Liver (tissue), 9 donors: ENCODE measurements around the gene ZDHHC14. TPM values are rescaled to one million over a fixed set of nuclear protein-coding genes. Genes with fewer than 3 reads are reported as not detected.

Experiments
- DNase-seq: peaks from one replicate; pipeline ENCODE4 v3.0.0-alpha.2; 2017; ENCODE audit warnings: low spot score
- H3K27ac ChIP-seq, 2 donors: one replicate each; pipeline ENCODE4 v1.7.0; 2013; ENCODE audit warnings: inconsistent platforms in 2 of 2, low read length in 2 of 2, control low read depth in 1 of 2, low read depth in 1 of 2, mild to moderate bottlenecking in 1 of 2
- H3K27me3 ChIP-seq, 4 donors: one replicate each; pipeline versions ENCODE4 v1.6.1 to v1.7.0; 2013; ENCODE audit warnings: low read length in 3 of 4, inconsistent platforms in 1 of 4, mild to moderate bottlenecking in 1 of 4, moderate library complexity in 1 of 4; ENCODE audit not compliant: control insufficient read depth in 4 of 4, insufficient read depth in 4 of 4
- H3K36me3 ChIP-seq, 4 donors: one replicate each; pipeline versions ENCODE4 v1.6.1 to v1.7.0; 2013; ENCODE audit warnings: low read length in 3 of 4, mild to moderate bottlenecking in 3 of 4, low read depth in 1 of 4, moderate library complexity in 1 of 4; ENCODE audit not compliant: control insufficient read depth in 4 of 4, insufficient read depth in 3 of 4
- H3K4me1 ChIP-seq, 4 donors: one replicate each; pipeline versions ENCODE4 v1.6.1 to v1.7.0; 2013; ENCODE audit warnings: low read length in 3 of 4, mild to moderate bottlenecking in 3 of 4, moderate library complexity in 1 of 4; ENCODE audit not compliant: control insufficient read depth in 4 of 4, insufficient read depth in 4 of 4
- H3K4me3 ChIP-seq, 3 donors: one replicate each; pipeline versions ENCODE4 v1.6.1 to v1.7.0; 2013; ENCODE audit warnings: low read length in 3 of 3, control low read depth in 1 of 3, low read depth in 1 of 3, mild to moderate bottlenecking in 1 of 3
- H3K9ac ChIP-seq, 2 donors: one replicate each; pipeline ENCODE4 v1.7.0; 2013; ENCODE audit warnings: low read length in 2 of 2, mild to moderate bottlenecking in 2 of 2, moderate library complexity in 2 of 2, control low read depth in 1 of 2, low read depth in 1 of 2
- H3K9me3 ChIP-seq, 4 donors: one replicate each; pipeline versions ENCODE4 v1.6.1 to v1.7.0; 2013; ENCODE audit warnings: low read length in 3 of 4; ENCODE audit not compliant: control insufficient read depth in 4 of 4
- ATF3 ChIP-seq: IDR thresholded peaks from 2 replicates; pipeline ENCODE4 v1.6.1; 2016; ENCODE audit warnings: antibody characterized with exemption
- CTCF ChIP-seq: fragments of 150-350 bp; IDR thresholded peaks from 2 replicates; pipeline ENCODE4 v1.5.1; 2017; ENCODE audit warnings: improper control_type of control experiment, low read depth, low read length; ENCODE audit not compliant: missing input control
- EGR1 ChIP-seq, 2 donors: IDR thresholded peaks; 2 replicates each; pipeline ENCODE4 v1.6.1; 2016 to 2018; ENCODE audit warnings: antibody characterized with exemption in 2 of 2, low read depth in 2 of 2
- FOXA1 ChIP-seq: IDR thresholded peaks from 2 replicates; pipeline ENCODE4 v1.6.1; 2016; ENCODE audit warnings: antibody characterized with exemption
- FOXA2 ChIP-seq: IDR thresholded peaks from 2 replicates; pipeline ENCODE4 v1.6.1; 2016; ENCODE audit warnings: antibody characterized with exemption
- GABPA ChIP-seq, 2 donors: IDR thresholded peaks in 1 of 2; conservative IDR thresholded peaks in 1 of 2; 2 replicates each; pipeline ENCODE4 v1.6.1; 2016; ENCODE audit warnings: antibody characterized with exemption in 2 of 2, mild to moderate bottlenecking in 1 of 2, moderate library complexity in 1 of 2
- HNF4A ChIP-seq, 2 donors: conservative IDR thresholded peaks; 2 replicates each; pipeline ENCODE4 v1.6.1; 2016; ENCODE audit warnings: antibody characterized with exemption in 2 of 2, mild to moderate bottlenecking in 2 of 2
- HNF4G ChIP-seq: IDR thresholded peaks from 2 replicates; pipeline ENCODE4 v1.6.1; 2016; ENCODE audit warnings: antibody characterized with exemption
- JUND ChIP-seq, 2 donors: IDR thresholded peaks; 2 replicates each; pipeline ENCODE4 v1.6.1; 2016; ENCODE audit warnings: antibody characterized with exemption in 2 of 2
- MAX ChIP-seq: IDR thresholded peaks from 2 replicates; pipeline ENCODE4 v1.6.1; 2016; ENCODE audit warnings: antibody characterized with exemption
- NR2F2 ChIP-seq: IDR thresholded peaks from 2 replicates; pipeline ENCODE4 v1.6.1; 2016; ENCODE audit warnings: antibody characterized with exemption
- RAD21 ChIP-seq, 2 donors: IDR thresholded peaks; 2 replicates each; pipeline ENCODE4 v1.6.1; 2016; ENCODE audit warnings: antibody characterized with exemption in 2 of 2, mild to moderate bottlenecking in 2 of 2
- REST ChIP-seq: IDR thresholded peaks from 2 replicates; pipeline ENCODE4 v1.6.1; 2016; ENCODE audit warnings: antibody characterized with exemption, mild to moderate bottlenecking
- RXRA ChIP-seq, 2 donors: IDR thresholded peaks; 2 replicates each; pipeline ENCODE4 v1.6.1; 2017 to 2018; ENCODE audit warnings: antibody characterized with exemption in 2 of 2, mild to moderate bottlenecking in 1 of 2
- SP1 ChIP-seq: IDR thresholded peaks from 2 replicates; pipeline ENCODE4 v1.6.1; 2018; ENCODE audit warnings: antibody characterized with exemption, mild to moderate bottlenecking
- TAF1 ChIP-seq: conservative IDR thresholded peaks from 2 replicates; pipeline ENCODE4 v1.6.1; 2016; ENCODE audit warnings: antibody characterized with exemption, mild to moderate bottlenecking
- YY1 ChIP-seq: IDR thresholded peaks from 2 replicates; pipeline ENCODE4 v1.6.1; 2016; ENCODE audit warnings: antibody characterized with exemption, mild to moderate bottlenecking
- ZBTB33 ChIP-seq: IDR thresholded peaks from 2 replicates; pipeline ENCODE4 v1.6.1; 2016; ENCODE audit warnings: antibody characterized with exemption
- WGBS: extraction: QIAGEN DNeasy Blood & Tissue Kit; methylation state at CpG from one replicate; pipeline ENCODE4 v1.1.7; 2013; 5-methylcytosine and 5-hydroxymethylcytosine counted together
- polyA plus RNA-seq, 2 donors: library from polyadenylated mRNA; stranded (reverse) in 1 of 2; unstranded in 1 of 2; fragments of 200-250 nt in 1 of 2; fragments of >200 nt in 1 of 2; fragmentation: Nextera tagmentation in 1 of 2; extraction: Ambion mirVana in 1 of 2; gene quantifications; one replicate each; pipeline versions ENCODE4 v1.2.1 to v1.2.3, GENCODE V29; 2013 to 2015
- total RNA-seq, 2 donors: library from RNA; depleted of rRNA; stranded (reverse); fragments of >200 nt; gene quantifications; one replicate each; pipeline ENCODE4 v1.2.3, GENCODE V29; 2014
- donor health status: healthy.
- donor health status: healthy.
- donor health status: healthy.
- donor health status: healthy.
- donor health status: healthy.

Gene ZDHHC14
- total and polyA plus RNA-seq, 4 donors, result 4.4 to 11.7 (median 8.4) TPM

GRCh38 chr6:157361886-157362285, 19.1 kb upstream of the ZDHHC14 start:
- no peaks in the 10 kb centered on the region for H3K27me3 ChIP-seq
- no peak for TF ChIP-seq CTCF
- TF ChIP-seq TAF1, result no peak
- TF ChIP-seq MAX, result no peak
- no peak for TF ChIP-seq HNF4G
- no peak for TF ChIP-seq FOXA1
- no peak for TF ChIP-seq GABPA (IDR thresholded peaks at IDR 0.05 in 1 of 2, conservative IDR thresholded peaks at IDR 0.05 in 1 of 2)
- TF ChIP-seq REST, result no peak
- no peak for TF ChIP-seq HNF4A (conservative IDR thresholded peaks at IDR 0.05)
- no peak for TF ChIP-seq ZBTB33
- no peak for TF ChIP-seq FOXA2
- no peak for TF ChIP-seq SP1
- no peak for TF ChIP-seq JUND (IDR thresholded peaks at IDR 0.05)
- no peak for TF ChIP-seq EGR1 (IDR thresholded peaks at IDR 0.05; ENCODE audit: low read depth in 2 of 2)
- no peak for TF ChIP-seq RAD21 (IDR thresholded peaks at IDR 0.05)
- TF ChIP-seq YY1, result no peak
- no peak for TF ChIP-seq NR2F2
- TF ChIP-seq RXRA (IDR thresholded peaks at IDR 0.05), result no peak
- no peak for TF ChIP-seq ATF3
- no peak overlapping the region for H3K27ac ChIP-seq
- no peak overlapping the region for H3K9ac ChIP-seq
- no peaks in the 10 kb centered on the region for H3K9me3 ChIP-seq
- WGBS, result 78% methylated on average over 3 of the region's 3 CpGs
- no peaks in the 10 kb centered on the region for H3K36me3 ChIP-seq
- no peak overlapping the region for H3K4me3 ChIP-seq
- H3K4me1 ChIP-seq, result no peaks in the 10 kb centered on the region
- no peak for DNase-seq
